HG02884 (cell line): ENCODE measurements around the gene PALM.

Experiments used
- ATAC-seq: cut with Tn5 transposase; IDR thresholded peaks from one replicate; pipeline ENCODE4 v1.9.1; 2021; ENCODE audit warnings: mild to moderate bottlenecking, moderate library complexity; ENCODE audit not compliant: unreplicated experiment

The PALM gene

DNA sequence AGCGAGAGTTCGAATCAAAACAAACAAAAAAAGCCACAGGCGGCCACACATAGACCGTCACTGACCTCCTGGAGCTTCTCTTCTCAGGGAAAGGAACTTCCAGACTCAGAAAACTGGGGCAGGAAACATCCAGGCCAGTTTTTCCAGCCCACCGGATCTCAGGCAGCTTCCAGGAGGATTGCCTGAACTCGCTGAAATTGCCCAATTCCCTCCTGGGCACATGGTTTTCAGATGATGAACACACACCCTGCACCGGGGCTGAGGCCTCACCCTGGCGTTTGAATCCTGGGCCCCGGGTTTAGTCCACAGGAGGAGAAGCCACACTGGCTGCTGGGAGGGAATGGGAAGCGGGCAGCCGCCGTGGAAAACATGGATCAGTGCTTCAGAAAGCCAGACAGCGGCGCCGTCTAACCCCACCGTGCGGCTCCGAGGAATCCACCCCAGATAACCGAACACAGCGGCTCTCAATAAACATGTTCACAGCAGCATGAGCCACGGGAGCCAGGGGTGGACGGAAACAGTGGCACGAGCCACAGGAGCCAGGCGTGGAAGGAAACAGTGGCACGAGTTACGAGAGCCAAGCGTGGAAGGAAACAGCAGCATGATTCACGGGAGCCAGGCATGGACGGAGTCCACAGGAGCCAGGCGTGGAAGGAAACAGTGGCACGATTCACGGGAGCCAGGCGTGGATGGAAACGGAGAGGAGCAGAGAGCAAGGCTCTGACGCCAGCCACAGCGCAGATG, 70.3 kb downstream of the PALM start:
- no peak for ATAC-seq

DNA sequence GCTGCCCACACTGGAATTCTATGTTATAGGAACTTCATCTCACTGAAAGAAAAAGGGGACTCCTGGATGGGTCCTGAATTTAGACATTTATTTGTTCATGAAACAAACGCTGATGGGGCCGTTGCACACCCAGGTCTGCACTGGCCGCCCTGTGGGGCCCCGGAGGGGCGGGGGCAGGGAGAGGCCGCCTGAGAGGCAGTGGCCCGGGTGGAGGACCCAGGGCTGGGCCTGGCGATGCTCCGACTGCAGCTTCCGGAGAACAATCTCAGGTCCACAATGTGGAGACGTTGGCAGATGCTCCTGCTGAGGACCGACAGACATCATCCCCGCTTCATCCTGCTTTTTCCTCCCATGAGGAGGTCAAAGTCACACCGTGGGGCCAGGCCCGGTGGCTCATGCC, 72.2 kb downstream of the PALM start:
- ATAC-seq = no peak

DNA sequence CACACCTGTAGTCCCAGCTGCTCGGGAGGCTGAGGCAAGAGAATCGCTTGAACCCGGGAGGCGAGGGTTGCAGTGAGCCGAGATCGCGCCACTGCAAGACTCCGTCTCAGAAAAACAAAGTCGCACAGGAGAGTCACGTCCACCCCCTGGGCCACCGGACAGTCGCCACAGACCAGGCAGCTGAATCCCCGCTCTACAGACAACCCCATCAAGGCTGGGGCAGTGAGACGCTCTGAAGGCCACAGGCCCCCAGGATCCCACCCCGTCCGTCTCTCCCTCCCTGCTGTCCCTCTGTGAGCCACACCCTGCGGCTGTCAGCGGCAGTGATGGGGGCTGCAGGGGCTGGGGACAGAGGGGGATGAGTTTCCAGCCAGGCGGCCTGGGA, 73.1 kb downstream of the PALM start:
- ATAC-seq = no peak

DNA sequence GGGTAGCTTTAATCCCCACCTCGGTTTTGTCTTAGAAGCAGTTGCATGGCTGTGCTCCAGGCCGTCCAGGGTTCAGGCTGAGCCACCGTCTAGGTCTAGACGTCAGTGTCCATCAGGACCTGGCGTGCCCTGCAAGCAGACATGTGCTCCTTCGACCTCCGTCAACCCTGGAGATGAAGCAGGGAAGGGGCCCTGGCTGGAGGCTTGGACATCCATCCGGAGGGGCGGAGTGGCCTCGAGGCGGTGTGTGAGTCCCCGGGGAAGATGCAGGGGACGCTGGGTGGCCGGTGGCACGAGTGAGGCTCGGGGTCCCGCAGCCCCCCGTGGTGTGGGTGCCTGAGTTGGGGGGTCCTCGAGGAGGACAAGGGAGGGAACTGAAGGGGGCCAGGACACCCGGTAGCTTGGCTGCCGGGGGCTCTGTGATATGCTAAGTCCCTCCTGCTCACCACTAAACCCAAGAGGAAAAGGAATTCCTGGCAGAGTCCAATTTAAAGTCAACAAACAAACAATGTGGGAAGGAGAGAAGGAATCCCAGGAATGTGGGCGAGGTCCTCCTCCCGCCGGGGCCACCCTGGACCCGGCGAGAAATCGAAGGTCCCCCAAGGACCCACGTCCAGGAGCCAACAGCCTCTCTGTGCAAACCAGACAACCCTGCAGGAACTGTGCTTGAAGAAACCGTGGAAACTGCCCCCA, 73.6 kb downstream of the PALM start:
- ATAC-seq = no peak

DNA sequence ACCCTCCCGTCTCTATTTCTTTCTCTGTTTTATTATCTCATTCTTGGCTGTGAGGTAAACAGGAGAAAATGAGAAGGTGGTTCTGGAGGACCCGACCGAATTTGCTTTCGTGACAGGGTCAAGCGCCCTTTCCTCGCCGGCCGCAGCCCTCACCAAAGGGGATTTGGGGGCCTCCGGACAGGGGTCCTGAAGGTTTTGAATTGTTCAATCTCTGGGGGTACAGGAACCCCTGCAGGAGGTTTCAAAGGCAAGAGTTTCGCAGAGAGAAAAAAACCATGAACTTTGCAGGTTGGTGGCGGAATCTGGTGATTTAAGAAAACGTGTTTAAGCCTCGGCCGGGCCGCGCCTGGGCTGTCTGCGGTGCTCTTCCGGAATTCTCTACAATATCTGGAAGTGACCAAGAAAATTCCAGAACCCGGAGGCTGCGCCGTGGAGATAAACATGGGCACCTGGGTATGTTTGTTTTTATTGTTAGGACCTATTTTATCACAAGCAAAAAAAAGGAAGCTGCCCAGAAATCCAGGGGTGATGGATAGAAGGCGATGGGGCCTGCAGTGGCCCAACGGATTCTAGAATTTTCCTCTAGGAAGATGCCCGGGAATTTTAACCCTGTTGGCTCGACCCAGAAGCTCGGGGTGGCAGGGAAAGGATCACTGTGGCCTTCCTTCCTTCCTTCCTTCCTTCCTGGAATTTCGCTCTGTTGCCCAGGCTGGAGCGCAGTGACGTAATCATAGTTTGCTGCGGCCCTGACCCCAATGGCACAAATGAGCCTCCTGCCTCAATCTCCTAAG, 74.3 kb downstream of the PALM start:
- no peak for ATAC-seq

DNA sequence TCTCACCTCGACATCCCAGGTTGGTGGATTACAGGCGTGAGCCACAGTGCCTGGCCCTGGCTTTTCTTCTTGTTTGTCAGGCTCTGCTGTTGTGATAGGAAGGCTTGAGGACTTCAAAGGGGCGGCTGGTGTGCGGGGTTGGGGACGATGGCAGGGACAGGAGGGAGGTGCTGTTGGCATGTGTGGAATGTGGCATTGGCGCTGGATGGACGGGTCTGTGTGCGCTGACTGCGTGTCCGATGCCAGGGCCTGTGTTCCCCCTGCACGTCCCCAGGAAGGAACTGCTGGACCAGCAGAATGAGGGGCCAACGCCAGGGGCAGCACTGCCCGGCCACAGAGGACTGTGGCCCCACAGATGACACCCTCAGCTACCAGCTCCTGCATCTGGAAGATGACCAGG, 75.8 kb downstream of the PALM start:
- ATAC-seq = no peak

GRCh38 chr19:787536-787935, 78.8 kb downstream of the PALM start:
- no peak for ATAC-seq

DNA sequence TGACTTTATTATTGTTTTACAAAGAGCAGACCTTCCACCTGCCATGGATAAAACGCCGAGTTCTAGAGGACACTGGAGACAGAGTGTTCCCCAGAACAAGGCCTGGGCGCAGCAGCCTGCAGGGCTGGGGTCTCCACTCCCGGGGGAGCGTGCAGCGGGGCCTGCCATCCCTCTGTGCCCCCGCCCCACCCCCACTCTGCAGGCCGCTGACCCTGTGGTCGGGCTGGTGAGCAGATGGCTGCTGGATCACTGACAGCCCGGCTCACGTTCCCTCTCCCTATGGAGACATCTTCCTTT, 79.9 kb downstream of the PALM start:
- ATAC-seq = no peak

- no peak for ATAC-seq
These were observed 80.4 kb downstream of the PALM start for GRCh38 chr19:788983-789700.

DNA sequence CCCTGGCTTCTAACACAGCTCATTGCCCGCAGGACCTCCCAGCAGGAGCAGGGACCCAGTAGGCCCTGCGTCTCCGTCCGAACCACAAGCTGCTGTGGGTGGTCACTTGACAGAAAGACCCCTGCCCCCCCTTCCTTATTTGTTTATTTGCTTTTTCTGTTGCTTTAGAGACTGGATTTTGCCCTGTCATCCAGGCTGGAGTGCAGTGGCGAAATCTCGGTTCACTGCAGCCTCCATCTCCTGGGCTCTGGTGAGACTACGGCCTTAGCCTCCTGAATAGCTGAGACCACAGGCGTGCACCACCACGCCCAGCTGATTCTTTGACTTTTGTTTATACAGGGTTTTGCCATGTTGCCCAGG, 80.9 kb downstream of the PALM start:
- no peak for ATAC-seq

- no peak for ATAC-seq
These were observed 82.4 kb downstream of the PALM start for GRCh38 chr19:791007-791566.

GRCh38 chr19:791567-792305, 83.0 kb downstream of the PALM start:
- no peak for ATAC-seq

DNA sequence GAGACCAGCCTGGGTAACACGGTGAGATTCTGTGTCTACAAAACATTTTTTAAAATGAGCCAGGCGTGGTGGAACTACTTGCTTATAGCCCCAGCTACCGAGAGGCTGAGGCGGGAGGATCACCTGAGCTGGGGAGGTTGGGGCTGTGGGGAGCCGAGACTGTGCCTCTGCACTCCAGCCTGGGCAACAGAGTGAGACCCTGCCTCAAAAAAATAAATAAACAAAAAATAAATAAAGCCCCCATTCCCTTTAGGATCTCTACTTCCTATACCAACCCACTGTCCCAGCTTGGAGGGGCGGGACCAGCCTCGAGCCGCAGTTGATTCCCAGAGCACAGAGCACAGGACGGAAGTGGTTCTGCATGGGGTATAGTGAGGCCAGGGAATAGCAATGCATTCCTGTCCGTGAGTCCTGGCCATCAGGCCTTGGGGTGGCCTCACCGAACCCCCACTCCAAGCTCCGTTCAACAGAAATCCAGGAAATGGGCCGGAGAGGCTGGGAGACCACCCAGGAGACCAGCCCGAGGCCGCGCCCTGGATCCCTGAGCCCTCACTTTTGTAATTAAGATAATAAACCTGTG, 83.7 kb downstream of the PALM start:
- ATAC-seq = no peak

DNA sequence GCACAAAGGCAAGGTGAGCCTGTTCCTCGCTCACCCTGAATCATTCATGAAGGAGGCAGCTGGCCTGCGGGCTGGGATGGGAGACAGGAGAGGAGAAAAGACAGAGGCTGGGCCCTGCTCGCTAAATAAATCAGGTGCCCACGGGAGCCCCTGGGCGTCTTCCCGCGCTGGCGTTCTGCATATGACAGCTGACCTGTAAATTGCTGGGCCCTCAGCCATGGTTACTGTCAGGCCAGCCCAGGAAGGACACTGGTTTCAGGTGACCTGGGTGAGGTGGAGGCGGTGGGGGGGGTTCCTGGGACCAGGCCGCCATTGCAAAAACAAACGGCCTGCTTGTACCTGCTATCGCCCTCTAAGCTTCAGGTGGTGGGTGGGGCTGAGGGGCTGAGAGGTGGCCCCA, 85.1 kb downstream of the PALM start:
- no peak for ATAC-seq

GRCh38 chr19:795073-795611, 86.4 kb downstream of the PALM start:
- no peak for ATAC-seq

GRCh38 chr19:795691-796581, 87.2 kb downstream of the PALM start:
- ATAC-seq = no peak

DNA sequence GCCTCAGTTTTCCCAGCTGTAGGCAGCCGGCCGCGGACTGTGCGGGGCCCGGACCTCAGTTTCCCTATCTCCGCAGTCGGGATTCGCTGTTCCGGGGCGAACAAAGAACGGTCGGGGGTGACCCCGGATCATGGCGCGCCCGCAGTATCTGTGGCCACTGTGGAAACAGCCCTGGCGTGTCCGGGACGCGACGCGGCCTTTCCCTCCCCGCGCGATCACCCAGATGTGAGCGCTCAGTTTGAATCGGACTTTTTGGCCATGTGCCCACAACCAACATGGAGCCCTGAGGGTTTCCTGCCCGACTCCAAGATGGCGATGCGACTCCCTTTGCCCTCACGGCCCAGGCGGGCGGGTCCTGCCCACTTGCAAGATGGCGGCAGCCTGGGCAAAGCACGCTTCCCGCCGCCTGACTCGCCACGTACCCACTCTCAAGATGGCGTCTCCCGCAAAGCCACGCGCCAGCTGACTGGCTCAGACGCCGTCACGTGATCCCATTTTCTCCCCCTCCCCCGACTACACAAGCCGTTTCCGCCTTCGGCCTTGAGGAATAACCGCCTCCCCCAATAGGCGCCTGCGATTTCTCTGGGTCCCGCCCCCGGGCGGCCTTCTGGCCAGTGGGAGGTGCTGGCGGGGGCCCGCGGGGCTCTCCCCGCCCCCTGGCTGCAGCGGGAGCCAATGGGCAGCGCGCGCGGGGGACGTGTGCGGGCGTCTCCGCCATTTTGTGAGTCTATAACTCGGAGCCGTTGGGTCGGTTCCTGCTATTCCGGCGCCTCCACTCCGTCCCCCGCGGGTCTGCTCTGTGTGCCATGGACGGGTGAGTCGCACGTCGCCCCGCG, 88.2 kb downstream of the PALM start, which contains the start of gene PTBP1:
Gene PTBP1, plus strand, starts transcription at position 761 of the 836 bp plus-strand sequence. Its CDS starts 46 bp downstream, at position 807.
- ATAC-seq = peak; percentile 62
